Loucy (cell line): ENCODE data around the gene PPP4R4.

Source experiments
- H2AFZ ChIP-seq: fragments of 200-600 bp; sonication (generic); 2 replicates; pipeline ENCODE4 v1.6.0; 2016; ENCODE audit warnings: antibody characterized with exemption, mild to moderate bottlenecking, low read length, moderate library complexity
- H3F3A ChIP-seq: fragments of 200-600 bp; 2 replicates; pipeline ENCODE4 v1.6.0; 2016; ENCODE audit warnings: antibody characterized with exemption, low read depth, mild to moderate bottlenecking
- H3K27me3 ChIP-seq: fragments of 200-600 bp; sonication (generic); 2 replicates; pipeline ENCODE4 v1.6.1; 2014; ENCODE audit warnings: low read length, mild to moderate bottlenecking; ENCODE audit not compliant: insufficient read depth, poor library complexity, severe bottlenecking
- H3K36me3 ChIP-seq: fragments of 200-600 bp; sonication (generic); 2 replicates; pipeline ENCODE4 v1.6.1; 2016; ENCODE audit warnings: low read length; ENCODE audit not compliant: insufficient read depth
- H3K4me1 ChIP-seq: fragments of 200-600 bp; sonication (generic); 2 replicates; pipeline ENCODE4 v1.5.1; 2014; ENCODE audit warnings: low read length, mild to moderate bottlenecking; ENCODE audit not compliant: insufficient read depth, poor library complexity, severe bottlenecking
- H3K4me2 ChIP-seq: fragments of 200-600 bp; sonication (generic); 2 replicates; pipeline ENCODE4 v1.6.0; 2014; ENCODE audit warnings: antibody characterized with exemption, low read length, low read depth, mild to moderate bottlenecking; ENCODE audit not compliant: poor library complexity, severe bottlenecking
- H3K4me3 ChIP-seq: fragments of 200-600 bp; sonication (generic); 2 replicates; pipeline ENCODE4 v1.5.1; 2014; ENCODE audit warnings: low read length, mild to moderate bottlenecking, mixed read lengths; ENCODE audit not compliant: poor library complexity, severe bottlenecking
- H3K79me2 ChIP-seq: fragments of 200-600 bp; sonication (generic); 2 replicates; pipeline ENCODE4 v1.6.1; 2014; ENCODE audit warnings: low read length; ENCODE audit not compliant: insufficient read depth
- H3K9ac ChIP-seq: fragments of 200-600 bp; sonication (generic); 2 replicates; pipeline ENCODE4 v1.6.0; 2014; ENCODE audit warnings: mild to moderate bottlenecking, low read depth, low read length, moderate library complexity; ENCODE audit not compliant: poor library complexity, severe bottlenecking
- H3K9me2 ChIP-seq: fragments of 200-600 bp; sonication (generic); replicated peaks from 2 replicates; pipeline ENCODE4 v1.6.1; 2016; ENCODE audit warnings: low read depth, low read length, mixed read lengths
- H3K9me3 ChIP-seq: fragments of 200-600 bp; sonication (generic); 2 replicates; pipeline ENCODE4 v1.6.1; 2014; ENCODE audit warnings: mild to moderate bottlenecking, antibody characterized with exemption, low read length, low read depth; ENCODE audit not compliant: insufficient read depth
- H4K20me1 ChIP-seq: fragments of 200-600 bp; sonication (generic); 2 replicates; pipeline ENCODE4 v1.6.0; 2014; ENCODE audit warnings: antibody characterized with exemption, low read length, mild to moderate bottlenecking; ENCODE audit not compliant: insufficient read depth, poor library complexity, severe bottlenecking
- CTCF ChIP-seq: fragments of 200-600 bp; sonication (generic); conservative IDR thresholded peaks from 2 replicates; pipeline ENCODE4 v1.5.1; 2014; ENCODE audit warnings: mild to moderate bottlenecking, antibody characterized with exemption, low read length
- EZH2phosphoT487 ChIP-seq: fragments of 200-600 bp; IDR thresholded peaks from 2 replicates; pipeline ENCODE4 v1.6.1; 2018; ENCODE audit warnings: antibody characterized with exemption, mild to moderate bottlenecking, moderate library complexity, borderline replicate concordance

Gene PPP4R4

GRCh38 chr14:94143239-94143638 is 30.9 kb upstream of the PPP4R4 start:
- Histone ChIP-seq H3F3A (no peaks in the 10 kb centered on the region), H2AFZ (0 out of 2 replicates have a peak overlapping the region, but pooled peaks have one; percentile 14), H3K36me3 (no peaks in the 10 kb centered on the region), H3K9me2 (no peaks in the 10 kb centered on the region), H3K9ac (no peak overlapping the region), H4K20me1 (no peaks in the 10 kb centered on the region), H3K4me1 (peaks cover 11% of the 10 kb centered on the region), H3K4me2 (no peak overlapping the region), H3K4me3 (no peak overlapping the region), H3K79me2 (no peaks in the 10 kb centered on the region), H3K9me3 (no peaks in the 10 kb centered on the region), H3K27me3 (no peaks in the 10 kb centered on the region)
- peak; percentile 69 for TF ChIP-seq CTCF
- TF ChIP-seq EZH2phosphoT487 = no peak

GRCh38 chr14:94143711-94144110 is 30.4 kb upstream of the PPP4R4 start:
- 0 out of 2 replicates have a peak overlapping the region, but pooled peaks have one; percentile 14 for H2AFZ ChIP-seq
- H3K79me2 ChIP-seq = no peaks in the 10 kb centered on the region
- H3K9me3 ChIP-seq = no peaks in the 10 kb centered on the region
- H3F3A ChIP-seq = no peaks in the 10 kb centered on the region
- peaks cover 11% of the 10 kb centered on the region for H3K4me1 ChIP-seq
- no peaks in the 10 kb centered on the region for H4K20me1 ChIP-seq
- no peaks in the 10 kb centered on the region for H3K9me2 ChIP-seq
- H3K27me3 ChIP-seq = no peaks in the 10 kb centered on the region
- H3K9ac ChIP-seq = no peak overlapping the region
- no peaks in the 10 kb centered on the region for H3K36me3 ChIP-seq
- TF ChIP-seq CTCF (no peak), EZH2phosphoT487 (no peak)
- no peak overlapping the region for H3K4me3 ChIP-seq
- no peak overlapping the region for H3K4me2 ChIP-seq

GRCh38 chr14:94144765-94145164 is 29.4 kb upstream of the PPP4R4 start:
- Histone ChIP-seq H3K9me3 (no peaks in the 10 kb centered on the region), H3K79me2 (no peaks in the 10 kb centered on the region), H2AFZ (peak overlapping the region; percentile 70), H3K4me1 (peaks cover 11% of the 10 kb centered on the region), H3F3A (no peaks in the 10 kb centered on the region), H3K4me2 (no peak overlapping the region), H3K4me3 (no peak overlapping the region), H4K20me1 (no peaks in the 10 kb centered on the region), H3K9me2 (no peaks in the 10 kb centered on the region), H3K36me3 (no peaks in the 10 kb centered on the region), H3K9ac (no peak overlapping the region), H3K27me3 (no peaks in the 10 kb centered on the region)
- TF ChIP-seq EZH2phosphoT487 = no peak
- TF ChIP-seq CTCF = no peak
